ENCODE measurements around the gene PDZD8. TPM values are rescaled to one million over a fixed set of nuclear protein-coding genes. Genes with fewer than 3 reads are reported as not detected.

The PDZD8 gene
- polyA plus RNA-seq, 1 donor from 2014 or later, result 16.3 TPM

DNA sequence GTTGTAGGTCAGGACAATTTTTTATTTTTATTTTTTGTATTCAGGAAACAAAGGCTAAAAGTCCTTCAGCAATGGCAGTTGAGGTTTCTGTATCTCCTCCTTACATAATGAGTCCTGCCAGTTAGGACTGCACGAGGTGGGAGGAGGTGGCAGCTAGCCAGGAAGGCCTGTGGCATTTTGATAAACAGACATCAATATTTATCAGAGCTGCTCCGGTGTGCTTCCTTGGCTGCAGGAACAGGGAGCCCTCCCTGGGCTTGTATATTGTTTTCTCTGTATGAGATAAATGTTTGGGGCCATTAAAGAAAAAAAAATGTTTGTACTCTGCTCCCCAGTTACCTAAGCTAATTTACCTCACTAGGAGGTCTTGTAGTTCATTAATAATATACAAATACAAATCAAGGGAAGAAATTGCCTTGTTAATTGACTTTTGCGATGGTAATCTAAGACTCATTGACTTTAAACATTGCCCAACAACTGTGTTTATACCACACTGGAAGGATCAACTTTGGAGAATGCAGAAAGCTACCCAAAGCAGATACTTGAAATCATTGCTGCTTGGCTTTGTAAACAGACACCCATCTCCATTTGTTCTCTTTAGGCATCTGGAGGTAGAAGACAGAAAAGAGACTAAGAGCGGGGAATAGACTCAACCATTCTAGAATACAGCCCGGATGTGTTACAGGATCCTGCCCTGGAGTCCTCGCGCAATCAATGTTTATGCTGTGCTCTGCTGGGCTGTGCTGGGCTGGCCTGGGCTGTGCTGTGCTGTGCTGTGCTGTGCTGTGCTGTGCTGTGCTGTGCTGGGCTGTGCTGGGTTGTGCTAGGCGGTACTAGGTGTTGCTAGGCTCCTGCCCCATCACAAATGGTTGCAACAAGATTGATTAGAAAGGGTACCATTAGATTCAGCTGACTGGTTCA is 36.5 kb upstream of the PDZD8 start:
- no peak for TF ChIP-seq TAF1 (IDR thresholded peaks at IDR 0.05; ENCODE audit: low read depth)
- no peak for TF ChIP-seq MXI1 (conservative IDR thresholded peaks at IDR 0.05; ENCODE audit: poor library complexity, severe bottlenecking)
- TF ChIP-seq, protein P1, sequence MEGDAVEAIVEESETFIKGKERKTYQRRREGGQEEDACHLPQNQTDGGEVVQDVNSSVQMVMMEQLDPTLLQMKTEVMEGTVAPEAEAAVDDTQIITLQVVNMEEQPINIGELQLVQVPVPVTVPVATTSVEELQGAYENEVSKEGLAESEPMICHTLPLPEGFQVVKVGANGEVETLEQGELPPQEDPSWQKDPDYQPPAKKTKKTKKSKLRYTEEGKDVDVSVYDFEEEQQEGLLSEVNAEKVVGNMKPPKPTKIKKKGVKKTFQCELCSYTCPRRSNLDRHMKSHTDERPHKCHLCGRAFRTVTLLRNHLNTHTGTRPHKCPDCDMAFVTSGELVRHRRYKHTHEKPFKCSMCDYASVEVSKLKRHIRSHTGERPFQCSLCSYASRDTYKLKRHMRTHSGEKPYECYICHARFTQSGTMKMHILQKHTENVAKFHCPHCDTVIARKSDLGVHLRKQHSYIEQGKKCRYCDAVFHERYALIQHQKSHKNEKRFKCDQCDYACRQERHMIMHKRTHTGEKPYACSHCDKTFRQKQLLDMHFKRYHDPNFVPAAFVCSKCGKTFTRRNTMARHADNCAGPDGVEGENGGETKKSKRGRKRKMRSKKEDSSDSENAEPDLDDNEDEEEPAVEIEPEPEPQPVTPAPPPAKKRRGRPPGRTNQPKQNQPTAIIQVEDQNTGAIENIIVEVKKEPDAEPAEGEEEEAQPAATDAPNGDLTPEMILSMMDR (IDR thresholded peaks at IDR 0.05; ENCODE audit: poor library complexity, severe bottlenecking), result no peak
- TF ChIP-seq RAD21 (conservative IDR thresholded peaks at IDR 0.05), result no peak
- TF ChIP-seq, protein P2, sequence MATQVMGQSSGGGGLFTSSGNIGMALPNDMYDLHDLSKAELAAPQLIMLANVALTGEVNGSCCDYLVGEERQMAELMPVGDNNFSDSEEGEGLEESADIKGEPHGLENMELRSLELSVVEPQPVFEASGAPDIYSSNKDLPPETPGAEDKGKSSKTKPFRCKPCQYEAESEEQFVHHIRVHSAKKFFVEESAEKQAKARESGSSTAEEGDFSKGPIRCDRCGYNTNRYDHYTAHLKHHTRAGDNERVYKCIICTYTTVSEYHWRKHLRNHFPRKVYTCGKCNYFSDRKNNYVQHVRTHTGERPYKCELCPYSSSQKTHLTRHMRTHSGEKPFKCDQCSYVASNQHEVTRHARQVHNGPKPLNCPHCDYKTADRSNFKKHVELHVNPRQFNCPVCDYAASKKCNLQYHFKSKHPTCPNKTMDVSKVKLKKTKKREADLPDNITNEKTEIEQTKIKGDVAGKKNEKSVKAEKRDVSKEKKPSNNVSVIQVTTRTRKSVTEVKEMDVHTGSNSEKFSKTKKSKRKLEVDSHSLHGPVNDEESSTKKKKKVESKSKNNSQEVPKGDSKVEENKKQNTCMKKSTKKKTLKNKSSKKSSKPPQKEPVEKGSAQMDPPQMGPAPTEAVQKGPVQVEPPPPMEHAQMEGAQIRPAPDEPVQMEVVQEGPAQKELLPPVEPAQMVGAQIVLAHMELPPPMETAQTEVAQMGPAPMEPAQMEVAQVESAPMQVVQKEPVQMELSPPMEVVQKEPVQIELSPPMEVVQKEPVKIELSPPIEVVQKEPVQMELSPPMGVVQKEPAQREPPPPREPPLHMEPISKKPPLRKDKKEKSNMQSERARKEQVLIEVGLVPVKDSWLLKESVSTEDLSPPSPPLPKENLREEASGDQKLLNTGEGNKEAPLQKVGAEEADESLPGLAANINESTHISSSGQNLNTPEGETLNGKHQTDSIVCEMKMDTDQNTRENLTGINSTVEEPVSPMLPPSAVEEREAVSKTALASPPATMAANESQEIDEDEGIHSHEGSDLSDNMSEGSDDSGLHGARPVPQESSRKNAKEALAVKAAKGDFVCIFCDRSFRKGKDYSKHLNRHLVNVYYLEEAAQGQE (IDR thresholded peaks at IDR 0.05; ENCODE audit: borderline replicate concordance), result no peak
- TF ChIP-seq POLR2AphosphoS5 (IDR thresholded peaks at IDR 0.05), result no peak
- TF ChIP-seq SMC3 (conservative IDR thresholded peaks at IDR 0.05; ENCODE audit: poor library complexity), result no peak
- TF ChIP-seq EZH2 (IDR thresholded peaks at IDR 0.05; ENCODE audit: borderline replicate concordance, insufficient read depth, low read length, poor library complexity, severe bottlenecking), result no peak
- no peak for TF ChIP-seq EP300 (conservative IDR thresholded peaks at IDR 0.05; ENCODE audit: poor library complexity, severe bottlenecking)
- Histone ChIP-seq H3K79me2 (replicated peaks; ENCODE audit: insufficient read depth, low read length) (no peaks in the 10 kb centered on the region), H3F3A (ENCODE audit: insufficient read depth, low read length, poor library complexity, severe bottlenecking) (no peaks in the 10 kb centered on the region), H3K9me3 (ENCODE audit: low read length) (no peaks in the 10 kb centered on the region), H3K27ac (ENCODE audit: low read length) (no peak overlapping the region), H4K20me1 (ENCODE audit: insufficient read depth) (no peaks in the 10 kb centered on the region), H3K4me2 (ENCODE audit: low read length) (no peak overlapping the region), H3K36me3 (ENCODE audit: insufficient read depth, low read length) (no peaks in the 10 kb centered on the region), H3K4me3 (ENCODE audit: low read length) (no peak overlapping the region), H2AFZ (ENCODE audit: low read depth, low read length) (no peak overlapping the region), H3K9me2 (ENCODE audit: insufficient read depth, low read length) (no peaks in the 10 kb centered on the region), H3K27me3 (ENCODE audit: insufficient read depth, low read depth, low read length) (no peaks in the 10 kb centered on the region), H3K9ac (ENCODE audit: low read length) (no peak overlapping the region)

DNA sequence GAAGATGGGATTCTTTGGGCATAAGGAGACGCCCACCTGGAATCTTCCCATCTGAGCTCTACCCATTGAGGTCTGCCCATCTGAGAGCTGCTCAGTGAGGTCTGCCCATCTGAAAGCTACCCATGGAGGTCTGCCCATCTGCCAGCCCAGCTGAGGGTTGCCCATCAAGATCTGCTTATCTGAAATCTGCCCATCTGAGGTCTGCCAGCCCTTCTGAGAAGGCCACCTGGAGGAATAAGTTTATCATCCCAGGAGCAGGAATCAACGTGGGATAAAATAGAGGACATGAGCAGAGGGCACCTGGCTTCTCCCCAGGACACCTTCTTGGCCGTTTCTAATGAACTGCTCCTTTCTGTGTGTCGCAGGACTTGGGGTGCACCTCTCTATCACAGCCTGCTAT is 35.3 kb upstream of the PDZD8 start:
- H3K4me2 ChIP-seq (ENCODE audit: low read length), result no peak overlapping the region
- no peaks in the 10 kb centered on the region for H3F3A ChIP-seq (ENCODE audit: insufficient read depth, low read length, poor library complexity, severe bottlenecking)
- TF ChIP-seq TAF1 (IDR thresholded peaks at IDR 0.05; ENCODE audit: low read depth), result no peak
- TF ChIP-seq POLR2AphosphoS5 (IDR thresholded peaks at IDR 0.05), result no peak
- TF ChIP-seq, protein P1 (IDR thresholded peaks at IDR 0.05; ENCODE audit: poor library complexity, severe bottlenecking), result no peak
- TF ChIP-seq EP300 (conservative IDR thresholded peaks at IDR 0.05; ENCODE audit: poor library complexity, severe bottlenecking), result no peak
- TF ChIP-seq SMC3 (conservative IDR thresholded peaks at IDR 0.05; ENCODE audit: poor library complexity), result no peak
- no peak for TF ChIP-seq RAD21 (conservative IDR thresholded peaks at IDR 0.05)
- no peak for TF ChIP-seq MXI1 (conservative IDR thresholded peaks at IDR 0.05; ENCODE audit: poor library complexity, severe bottlenecking)
- no peak for TF ChIP-seq EZH2 (IDR thresholded peaks at IDR 0.05; ENCODE audit: borderline replicate concordance, insufficient read depth, low read length, poor library complexity, severe bottlenecking)
- TF ChIP-seq, protein P2 (IDR thresholded peaks at IDR 0.05; ENCODE audit: borderline replicate concordance), result no peak
- no peak overlapping the region for H3K4me3 ChIP-seq (ENCODE audit: low read length)
- H3K27ac ChIP-seq (ENCODE audit: low read length), result no peak overlapping the region
- no peaks in the 10 kb centered on the region for H3K9me2 ChIP-seq (ENCODE audit: insufficient read depth, low read length)
- H3K9ac ChIP-seq (ENCODE audit: low read length), result no peak overlapping the region
- no peaks in the 10 kb centered on the region for H3K9me3 ChIP-seq (ENCODE audit: low read length)
- H3K27me3 ChIP-seq (ENCODE audit: insufficient read depth, low read depth, low read length), result no peaks in the 10 kb centered on the region
- no peaks in the 10 kb centered on the region for H4K20me1 ChIP-seq (ENCODE audit: insufficient read depth)
- H3K79me2 ChIP-seq (replicated peaks; ENCODE audit: insufficient read depth, low read length), result no peaks in the 10 kb centered on the region
- H2AFZ ChIP-seq (ENCODE audit: low read depth, low read length), result no peak overlapping the region
- no peaks in the 10 kb centered on the region for H3K36me3 ChIP-seq (ENCODE audit: insufficient read depth, low read length)
